HL-60 (cell line): Measurements from ENCODE around the gene ADAM30.

Experiments used
- CTCF ChIP-seq: IDR thresholded peaks from one replicate; pipeline ENCODE4 v1.5.1; 2011; ENCODE audit warnings: low read length, control low read depth, inconsistent platforms; ENCODE audit not compliant: insufficient read depth
- GABPA ChIP-seq: IDR thresholded peaks from 2 replicates; pipeline ENCODE4 v1.6.1; 2012; ENCODE audit warnings: low read depth
- POLR2AphosphoS5 ChIP-seq: IDR thresholded peaks from 2 replicates; pipeline ENCODE4 v1.6.1; 2012; ENCODE audit warnings: low read depth
- REST ChIP-seq: IDR thresholded peaks from 2 replicates; pipeline ENCODE4 v1.6.1; 2012; ENCODE audit warnings: low read depth; ENCODE audit not compliant: insufficient replicate concordance
- SPI1 ChIP-seq: IDR thresholded peaks from 2 replicates; pipeline ENCODE4 v1.6.1; 2012; ENCODE audit warnings: low read depth, mild to moderate bottlenecking, borderline replicate concordance

GRCh38 chr1:119883826-119884225 lies 12.5 kb downstream of the ADAM30 start:
- TF ChIP-seq CTCF (no peak), REST (no peak), POLR2AphosphoS5 (no peak), GABPA (no peak), SPI1 (no peak)
